AG09309 (cell line): ENCODE data around the gene MFNG.

ENCODE experiments used
- DNase-seq: peaks from one replicate; pipeline ENCODE4 v3.0.0-alpha.2; 2010; ENCODE audit warnings: low read depth
- H3K4me3 ChIP-seq: 2 replicates; pipeline ENCODE4 v1.5.1; 2011; ENCODE audit warnings: mild to moderate bottlenecking, low read depth, low read length, moderate library complexity; ENCODE audit not compliant: control insufficient read depth
- TF ChIP-seq, protein P1 (sequence below): IDR thresholded peaks from 2 replicates; pipeline ENCODE4 v1.5.1; 2011; ENCODE audit warnings: mild to moderate bottlenecking, low read depth, low read length, inconsistent platforms; ENCODE audit not compliant: insufficient read depth, control insufficient read depth; ENCODE audit errors: missing control alignments

Gene MFNG

DNA sequence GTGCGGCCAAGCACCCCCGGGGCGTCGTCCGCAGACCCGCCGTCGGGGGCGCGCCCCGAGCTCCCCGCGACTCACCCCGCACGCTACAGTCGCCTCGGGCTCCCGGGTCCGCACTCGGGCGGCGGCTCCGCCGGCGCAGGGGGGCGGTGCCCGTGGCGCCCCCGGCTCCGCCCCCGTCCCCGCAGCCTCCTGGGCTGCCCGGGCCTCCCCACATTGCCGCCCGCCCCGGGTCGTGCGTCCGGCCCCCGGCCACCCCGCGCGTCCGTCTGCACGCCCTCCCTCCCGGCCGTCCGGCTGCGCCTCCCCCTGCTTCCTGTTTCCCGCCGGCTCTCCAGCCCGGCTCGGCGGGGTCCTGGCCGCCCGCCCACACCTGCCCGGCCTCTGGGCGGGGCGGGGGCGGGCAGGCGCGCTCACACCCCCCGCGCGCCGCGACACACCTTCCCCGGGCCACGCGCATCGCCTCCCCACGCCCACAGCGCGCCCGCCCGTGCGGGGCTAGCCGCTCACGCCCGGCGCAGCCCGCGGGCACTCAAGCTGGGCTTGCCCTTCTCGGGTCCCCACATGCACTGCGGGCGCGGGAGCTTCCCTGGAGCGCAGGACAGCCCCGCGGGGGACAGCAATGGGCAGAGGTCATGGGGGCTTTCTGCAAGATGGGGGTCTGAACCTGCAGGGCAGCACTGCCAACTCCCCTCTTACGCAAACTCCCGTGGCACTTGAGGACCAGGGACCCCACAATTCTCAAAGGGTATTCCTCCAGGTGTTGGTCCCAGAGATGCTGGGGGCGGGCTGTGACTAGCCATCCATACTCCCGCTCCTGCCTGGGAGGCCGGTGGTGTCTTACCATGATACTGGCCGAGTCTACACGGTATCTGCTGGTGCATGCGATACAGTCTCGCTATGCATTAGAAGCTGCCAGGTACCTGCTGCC lies 33.3 kb upstream of the MFNG start, which contains the start of gene CARD10:
TSS of gene CARD10 (minus strand) at position 148 of the 928 bp plus-strand sequence. CDS start 215 bp downstream, outside the sequence.
- peak within 1 kb of the TSS; percentile 49 for H3K4me3 ChIP-seq
- TF ChIP-seq, protein P1, sequence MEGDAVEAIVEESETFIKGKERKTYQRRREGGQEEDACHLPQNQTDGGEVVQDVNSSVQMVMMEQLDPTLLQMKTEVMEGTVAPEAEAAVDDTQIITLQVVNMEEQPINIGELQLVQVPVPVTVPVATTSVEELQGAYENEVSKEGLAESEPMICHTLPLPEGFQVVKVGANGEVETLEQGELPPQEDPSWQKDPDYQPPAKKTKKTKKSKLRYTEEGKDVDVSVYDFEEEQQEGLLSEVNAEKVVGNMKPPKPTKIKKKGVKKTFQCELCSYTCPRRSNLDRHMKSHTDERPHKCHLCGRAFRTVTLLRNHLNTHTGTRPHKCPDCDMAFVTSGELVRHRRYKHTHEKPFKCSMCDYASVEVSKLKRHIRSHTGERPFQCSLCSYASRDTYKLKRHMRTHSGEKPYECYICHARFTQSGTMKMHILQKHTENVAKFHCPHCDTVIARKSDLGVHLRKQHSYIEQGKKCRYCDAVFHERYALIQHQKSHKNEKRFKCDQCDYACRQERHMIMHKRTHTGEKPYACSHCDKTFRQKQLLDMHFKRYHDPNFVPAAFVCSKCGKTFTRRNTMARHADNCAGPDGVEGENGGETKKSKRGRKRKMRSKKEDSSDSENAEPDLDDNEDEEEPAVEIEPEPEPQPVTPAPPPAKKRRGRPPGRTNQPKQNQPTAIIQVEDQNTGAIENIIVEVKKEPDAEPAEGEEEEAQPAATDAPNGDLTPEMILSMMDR = no peak
- no peak for DNase-seq

DNA sequence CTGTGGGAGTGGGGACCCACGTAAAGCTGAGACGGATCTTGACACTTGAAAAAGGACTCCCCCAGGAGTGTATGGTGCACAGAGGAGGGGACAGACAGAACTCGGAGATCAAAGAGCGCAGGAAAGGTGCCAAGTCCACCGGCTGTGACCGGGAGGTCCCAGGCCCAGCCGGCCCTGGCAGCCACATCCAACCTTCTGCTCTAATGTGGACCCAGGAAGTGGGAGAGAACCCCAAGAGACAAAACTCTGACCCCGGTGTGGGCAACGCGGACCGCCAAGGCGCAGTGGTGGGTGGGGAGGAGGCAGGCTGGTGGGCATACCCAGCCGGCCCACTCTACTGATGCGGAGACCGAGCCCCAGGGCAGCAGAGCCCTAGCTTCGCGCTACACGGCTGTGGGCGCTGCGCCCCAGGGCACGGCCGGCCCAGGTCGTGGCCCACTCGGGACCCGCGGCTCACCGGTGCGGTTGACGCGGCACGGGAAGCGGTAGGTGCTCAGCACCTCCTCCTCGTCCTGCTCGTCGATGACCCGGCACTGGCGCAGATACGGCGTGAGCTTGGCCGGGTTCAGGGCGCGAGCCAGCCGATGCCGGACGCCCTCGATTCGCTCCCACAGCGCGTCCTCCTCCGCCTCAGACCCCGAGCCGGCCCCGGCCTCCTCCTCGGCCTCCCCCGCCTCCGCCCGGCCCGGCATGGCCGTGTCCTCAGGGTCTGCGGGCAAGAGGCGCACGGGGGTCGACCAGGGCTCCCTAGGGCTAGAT lies 32.5 kb upstream of the MFNG start:
- peak overlapping the region; percentile 49 for H3K4me3 ChIP-seq
- TF ChIP-seq, protein P1 = no peak
- DNase-seq = no peak

DNA sequence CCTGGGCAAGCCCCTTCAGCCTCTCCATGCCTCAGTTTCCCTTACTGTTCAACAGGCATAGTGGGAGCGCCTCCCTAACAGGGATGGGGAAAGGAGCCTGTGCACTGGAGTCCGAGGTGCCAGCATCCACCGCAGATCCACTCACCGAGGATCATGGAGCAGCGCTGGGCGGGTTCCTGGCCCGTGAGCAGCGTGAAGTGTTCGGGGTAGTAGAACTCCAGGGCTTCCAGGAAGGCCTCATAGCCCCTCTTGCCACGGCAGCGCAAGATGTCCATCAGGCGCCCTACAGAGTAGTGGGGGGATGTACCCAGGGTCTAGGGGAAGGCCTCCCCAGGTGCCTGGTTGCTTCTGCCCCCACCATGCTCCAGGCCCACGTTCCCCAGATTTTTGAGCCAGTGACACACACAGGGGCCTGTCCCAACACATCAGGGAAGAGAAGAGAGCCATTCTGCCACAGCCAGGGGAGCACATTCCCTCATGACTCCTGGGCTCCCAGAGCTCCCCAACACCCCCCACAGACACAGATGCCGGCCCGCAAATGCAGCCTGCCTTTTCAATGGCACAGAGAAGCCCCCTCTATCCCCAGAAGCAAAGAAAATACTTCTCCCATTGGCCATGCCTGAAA lies 31.8 kb upstream of the MFNG start:
- DNase-seq = no peak
- H3K4me3 ChIP-seq = no peak overlapping the region
- TF ChIP-seq, protein P1 = no peak

DNA sequence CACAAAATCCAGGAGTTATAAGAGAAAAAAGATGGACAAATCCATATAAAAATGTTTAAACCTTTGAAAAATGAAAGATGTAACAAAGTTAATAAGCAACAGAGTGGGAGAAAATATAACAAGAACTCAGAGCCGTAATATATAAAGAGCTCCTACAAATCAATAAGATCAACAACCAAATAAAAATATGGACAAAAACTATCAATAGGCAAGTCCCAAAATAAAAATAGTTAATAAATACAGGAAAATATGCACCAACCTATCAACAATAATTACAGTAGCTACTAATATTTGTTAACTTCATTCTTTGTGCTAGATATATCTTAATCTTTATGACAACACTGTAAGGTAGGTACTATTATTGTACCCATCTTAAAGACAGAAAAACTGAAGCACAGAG lies 30.3 kb upstream of the MFNG start:
- DNase-seq = no peak
- H3K4me3 ChIP-seq = no peak overlapping the region

DNA sequence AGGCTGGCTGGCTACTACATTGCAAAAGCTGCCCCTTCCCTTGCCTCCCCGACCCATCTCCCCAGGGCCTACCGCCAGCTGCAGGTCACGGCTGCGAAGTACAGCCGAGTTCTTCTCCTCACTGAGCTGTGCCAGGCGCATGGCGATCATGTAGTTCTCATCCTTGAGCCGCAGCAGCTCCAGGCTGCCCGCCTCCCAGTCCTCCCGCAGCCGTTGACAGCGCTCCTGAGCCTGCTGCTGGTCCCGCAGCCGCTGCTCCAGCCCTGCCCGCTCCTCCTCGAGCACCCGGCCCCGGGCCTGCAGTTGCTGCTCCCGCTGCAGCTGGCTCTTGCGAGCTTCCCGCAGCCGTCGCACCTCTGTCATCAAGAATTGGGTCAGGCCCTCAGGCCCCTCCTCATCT lies 29.7 kb upstream of the MFNG start:
- TF ChIP-seq, protein P1 = no peak

More for the DNA sequence above, 30.3 kb upstream of the MFNG start:
- TF ChIP-seq, protein P1 = no peak

DNA sequence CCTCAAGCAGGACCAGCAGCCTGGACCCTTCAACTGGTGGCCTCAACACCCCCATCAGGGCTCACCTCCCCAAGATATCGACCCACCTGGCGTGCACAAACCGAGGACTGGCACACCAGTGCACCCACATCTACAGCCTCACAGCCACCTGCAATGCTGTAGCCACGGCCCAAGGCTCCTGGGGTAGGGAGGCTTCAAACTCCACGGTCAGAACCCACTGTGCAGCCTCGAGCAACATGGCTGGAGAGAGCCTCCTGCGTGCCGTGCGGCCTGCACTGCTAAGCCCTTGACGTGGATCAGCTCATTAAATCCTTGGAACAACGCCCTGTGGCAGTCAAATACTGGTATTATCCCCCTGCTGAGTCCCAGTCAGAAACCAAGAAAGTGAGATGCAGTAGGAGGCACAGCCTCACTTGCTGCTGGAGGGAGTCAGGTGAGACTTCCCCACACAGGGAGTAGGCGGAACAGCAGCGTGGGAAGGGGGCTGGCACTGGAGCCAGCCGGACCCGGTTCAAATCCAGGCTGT lies 28.4 kb upstream of the MFNG start:
- DNase-seq = no peak
- TF ChIP-seq, protein P1 = no peak
- no peak overlapping the region for H3K4me3 ChIP-seq

More for the DNA sequence above, 29.7 kb upstream of the MFNG start:
- no peak for DNase-seq
- H3K4me3 ChIP-seq = no peak overlapping the region
